Inflammatory macrophage treated with lipopolysaccharide for 4 hours (primary cell): Measurements from ENCODE around the gene WAC.
A peak's percentile ranks its signal among the peaks of the same experiment; 100 is the strongest.
"Not testable (repeated sequence)": the region's sequence is repeated elsewhere in the genome, so short reads cannot be mapped to it uniquely, and the experiment has no call there.

Experiments used
- DNase-seq: peaks from one replicate; pipeline ENCODE4 v3.0.0-alpha.2; 2020

WAC gene

DNA sequence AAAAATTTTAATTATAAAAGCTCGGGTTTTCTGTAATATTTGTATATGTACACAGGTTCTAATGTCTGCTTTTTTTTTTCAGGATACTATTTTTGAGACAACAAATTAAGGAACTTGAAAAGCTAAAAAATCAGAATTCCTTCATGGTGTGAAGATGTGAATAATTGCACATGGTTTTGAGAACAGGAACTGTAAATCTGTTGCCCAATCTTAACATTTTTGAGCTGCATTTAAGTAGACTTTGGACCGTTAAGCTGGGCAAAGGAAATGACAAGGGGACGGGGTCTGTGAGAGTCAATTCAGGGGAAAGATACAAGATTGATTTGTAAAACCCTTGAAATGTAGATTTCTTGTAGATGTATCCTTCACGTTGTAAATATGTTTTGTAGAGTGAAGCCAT lies 86.5 kb downstream of the WAC start:
- DNase-seq, result peak; percentile 53

DNA sequence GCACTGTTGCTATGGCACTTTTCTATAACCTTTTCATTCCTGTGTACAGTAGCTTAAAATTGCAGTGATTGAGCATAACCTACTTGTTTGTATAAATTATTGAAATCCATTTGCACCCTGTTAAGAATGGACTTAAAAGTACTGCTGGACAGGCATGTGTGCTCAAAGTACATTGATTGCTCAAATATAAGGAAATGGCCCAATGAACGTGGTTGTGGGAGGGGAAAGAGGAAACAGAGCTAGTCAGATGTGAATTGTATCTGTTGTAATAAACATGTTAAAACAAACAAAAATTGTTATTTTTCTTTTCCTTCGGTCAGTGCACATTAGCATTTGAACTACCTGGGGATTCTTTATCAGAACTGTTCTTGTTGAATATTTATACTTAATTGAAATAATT lies 87.3 kb downstream of the WAC start:
- peak; percentile 83 for DNase-seq

DNA sequence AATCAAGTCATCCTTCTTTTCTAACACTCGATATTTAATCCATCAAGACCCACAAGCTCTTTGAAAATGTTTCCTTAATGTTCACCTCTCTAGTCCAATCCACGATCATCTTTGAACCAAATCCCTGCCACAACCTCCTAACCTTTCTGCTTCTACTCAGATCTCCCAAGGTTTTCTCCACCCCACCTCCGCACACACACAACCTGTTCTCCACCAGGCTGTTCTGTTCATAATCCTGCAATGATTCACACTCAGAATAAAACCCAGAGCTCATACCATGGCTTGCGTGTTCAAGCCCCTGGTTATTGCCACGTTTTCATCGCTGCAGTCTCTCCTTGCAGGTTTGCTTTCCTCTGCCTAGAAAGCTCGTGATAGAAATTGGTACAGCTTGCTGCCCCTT lies 90.6 kb downstream of the WAC start:
- DNase-seq, result no peak

DNA sequence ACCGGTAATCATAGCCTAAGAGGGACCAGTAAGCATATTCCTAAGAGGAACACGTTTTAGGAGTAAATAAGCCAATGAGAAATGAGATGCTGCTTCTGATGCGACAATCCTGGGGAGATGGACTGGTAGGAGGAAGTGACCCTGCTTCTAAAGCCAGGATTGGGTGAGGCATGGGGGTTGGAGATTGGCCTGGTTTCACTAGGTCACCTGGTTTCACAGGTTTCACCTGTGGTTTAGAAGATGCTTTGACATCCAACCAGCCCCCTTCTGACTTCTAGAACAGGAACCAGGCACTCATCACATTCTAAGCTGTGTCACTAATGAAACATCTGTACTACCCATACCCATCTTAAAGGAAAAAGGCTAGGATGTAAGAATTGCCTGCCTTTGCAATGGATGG lies 91.4 kb downstream of the WAC start:
- no peak for DNase-seq

DNA sequence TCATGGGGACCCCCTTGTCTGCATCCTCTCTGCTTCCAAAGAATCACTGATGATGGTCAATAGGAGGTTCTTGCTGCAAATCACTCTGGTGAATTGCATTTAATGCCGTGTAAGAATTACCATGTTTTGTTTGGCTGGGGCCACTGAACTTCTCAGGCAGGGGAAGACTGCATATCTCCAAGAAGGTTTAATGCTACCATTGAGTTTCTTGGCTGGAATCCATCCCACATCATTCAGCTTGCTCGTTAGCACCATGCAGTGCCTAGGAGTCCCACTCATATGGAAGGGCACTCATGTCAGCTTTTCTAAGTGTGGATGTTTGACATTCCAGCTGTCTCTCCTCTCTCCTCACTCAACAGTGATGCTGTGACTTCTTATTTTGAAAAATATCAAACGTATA lies 94.2 kb downstream of the WAC start:
- DNase-seq, result no peak

DNA sequence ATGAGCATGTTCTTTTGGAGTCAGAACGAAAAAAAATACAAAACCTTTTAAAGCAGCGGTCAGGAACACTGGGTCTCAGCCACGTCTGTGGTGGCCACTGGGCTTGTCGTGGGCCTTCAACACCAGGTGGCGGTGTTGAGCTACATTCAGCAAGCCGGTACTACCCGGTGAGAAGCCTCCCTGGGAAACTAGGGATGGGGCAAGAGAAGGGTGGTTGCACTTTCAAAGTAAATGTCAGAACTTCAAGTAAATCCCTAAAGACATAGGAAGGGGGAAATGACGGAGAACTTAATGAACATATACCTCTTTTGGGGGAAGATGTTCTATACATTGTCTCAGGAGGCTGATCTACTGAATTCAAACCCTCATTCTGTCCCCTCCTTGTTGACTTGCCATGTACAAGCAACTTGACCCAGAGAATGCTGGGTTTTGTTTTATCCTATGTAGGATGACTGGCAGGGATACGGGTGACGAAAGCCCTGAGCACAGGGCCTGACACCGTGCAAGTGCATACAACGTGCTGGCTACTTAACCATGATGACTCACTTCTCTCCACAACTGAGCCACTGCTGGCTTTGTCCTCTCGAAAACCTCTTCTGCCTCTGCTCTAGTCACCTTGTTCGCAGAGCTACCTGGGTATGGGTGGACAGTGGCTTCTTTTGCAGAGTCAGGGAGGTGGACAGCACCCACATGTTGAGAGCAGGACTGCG lies 95.4 kb downstream of the WAC start:
- peak; percentile 79 for DNase-seq

DNA sequence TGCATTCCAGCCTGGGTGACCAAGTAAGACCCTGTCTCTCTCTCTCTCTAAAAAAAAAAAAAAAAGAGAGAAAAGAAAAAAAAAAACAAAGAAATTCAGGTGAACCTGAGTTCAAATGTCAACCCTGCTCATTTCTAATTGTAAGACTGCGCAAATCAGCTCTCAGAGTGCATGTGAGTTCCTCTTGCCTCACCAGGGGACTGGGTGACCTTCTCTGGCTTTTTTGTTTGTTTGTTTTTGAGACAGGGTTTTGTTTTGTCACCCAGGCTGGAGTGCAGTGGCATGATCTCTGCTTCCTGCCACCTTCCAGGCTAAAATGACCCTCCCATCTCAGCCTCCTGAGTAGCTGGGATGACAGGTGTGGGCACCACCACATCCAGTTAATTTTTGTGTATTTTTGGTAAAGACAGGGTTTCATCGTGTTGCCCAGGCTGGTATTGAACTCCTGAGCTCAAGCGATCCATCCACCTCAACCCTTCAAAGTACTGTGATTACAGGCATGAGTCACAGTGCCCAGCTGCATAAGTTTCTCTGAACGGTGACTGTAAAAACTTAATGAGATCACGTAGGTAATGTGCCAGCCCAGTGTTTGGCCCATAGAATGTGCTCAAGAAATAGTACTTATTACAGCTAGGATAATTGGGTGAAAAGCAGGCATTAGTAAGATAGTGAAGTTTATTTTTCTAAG lies 99.1 kb downstream of the WAC start:
- DNase-seq, result no peak

DNA sequence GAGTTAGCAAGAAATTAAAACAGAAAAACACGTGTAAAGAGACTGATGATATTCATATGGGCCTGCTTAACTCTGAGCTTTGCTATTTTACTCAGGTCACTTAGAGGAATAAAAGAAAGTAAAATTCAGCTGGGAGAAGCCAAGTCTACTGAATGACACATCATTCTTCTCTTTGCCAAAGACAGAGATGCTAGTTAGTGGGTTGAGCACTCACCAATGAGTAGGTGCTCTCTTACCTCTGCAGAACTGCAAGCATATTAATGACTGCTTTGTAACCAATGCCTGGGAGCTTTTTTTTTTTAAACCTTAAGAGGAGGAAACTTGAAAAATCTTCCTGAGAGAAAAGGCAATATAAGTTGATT lies 99.6 kb downstream of the WAC start:
- DNase-seq, result no peak

DNA sequence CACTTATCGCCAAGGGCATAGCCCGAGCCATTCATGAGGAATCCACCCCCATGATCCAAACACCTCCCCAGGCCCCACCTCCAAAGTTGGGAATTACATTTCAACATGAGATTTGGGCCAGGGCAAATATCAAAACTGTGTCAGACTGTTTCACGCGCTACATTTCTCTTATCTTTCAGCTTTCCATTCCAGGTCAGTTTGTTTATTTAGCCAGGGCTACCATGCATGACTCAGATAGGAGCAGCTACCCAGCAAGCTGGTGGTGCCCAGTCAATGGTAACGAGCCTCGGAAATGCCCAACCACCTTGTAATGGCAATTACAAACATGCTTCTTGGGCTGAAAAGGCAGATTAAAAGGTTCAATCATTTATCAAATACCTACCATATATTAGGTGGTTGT lies 100.8 kb downstream of the WAC start:
- no peak for DNase-seq

DNA sequence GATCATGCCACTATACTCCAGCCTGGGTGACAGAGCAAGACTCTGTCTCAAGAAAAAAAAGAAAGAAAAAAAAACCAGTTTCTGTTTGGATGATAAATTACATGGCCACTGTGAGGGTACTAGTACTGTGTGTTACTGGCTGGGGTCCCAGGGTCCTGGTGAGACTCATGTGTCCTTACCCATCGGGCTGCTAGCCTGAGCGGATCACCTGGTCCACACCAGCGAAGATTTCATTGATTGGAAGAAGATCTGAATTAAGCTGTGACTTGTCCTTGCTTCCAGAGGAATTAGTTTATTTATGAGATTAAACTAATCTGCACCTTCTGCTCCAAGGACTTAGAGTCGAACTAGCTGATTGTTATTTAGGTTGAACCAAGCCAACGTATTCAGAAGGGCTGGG lies 104.4 kb downstream of the WAC start:
- no peak for DNase-seq

DNA sequence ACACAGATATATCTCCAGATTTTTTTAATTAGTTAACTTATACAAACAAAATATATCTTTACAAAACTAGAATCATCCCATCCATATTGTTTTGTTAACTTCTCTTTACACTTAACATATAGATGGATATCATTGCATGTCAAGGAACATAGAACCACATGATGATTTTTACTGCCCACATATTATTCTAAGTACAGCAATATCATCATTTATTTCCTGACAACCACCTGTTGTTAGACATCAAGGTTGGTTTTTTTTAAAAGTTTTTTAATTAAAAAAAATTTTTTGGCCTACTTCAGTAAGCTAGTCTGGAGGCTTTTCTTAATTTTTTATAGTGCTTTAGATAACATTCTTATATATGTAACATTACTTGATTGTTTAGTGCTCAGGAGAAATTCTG lies 105.5 kb downstream of the WAC start:
- no peak for DNase-seq

DNA sequence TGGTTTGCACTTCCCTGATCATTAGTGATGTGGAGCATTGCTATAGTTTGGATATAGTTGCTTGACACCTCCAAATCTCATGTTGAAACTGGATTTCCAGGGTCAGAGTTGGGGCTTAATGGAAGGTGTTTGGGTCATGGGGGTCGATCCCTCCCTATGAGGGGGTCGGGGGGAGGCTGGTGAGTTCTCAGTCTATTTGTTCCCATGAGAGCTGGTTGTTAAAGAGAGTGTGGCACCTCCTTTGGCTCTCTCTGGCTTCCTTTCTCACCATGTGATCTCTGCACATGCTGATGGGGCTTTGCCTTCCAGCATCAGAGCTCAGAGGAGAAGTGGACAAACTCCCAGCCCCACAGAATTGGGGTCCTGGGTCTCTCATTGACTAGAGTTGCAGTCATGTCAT lies 107.6 kb downstream of the WAC start:
- no peak for DNase-seq

DNA sequence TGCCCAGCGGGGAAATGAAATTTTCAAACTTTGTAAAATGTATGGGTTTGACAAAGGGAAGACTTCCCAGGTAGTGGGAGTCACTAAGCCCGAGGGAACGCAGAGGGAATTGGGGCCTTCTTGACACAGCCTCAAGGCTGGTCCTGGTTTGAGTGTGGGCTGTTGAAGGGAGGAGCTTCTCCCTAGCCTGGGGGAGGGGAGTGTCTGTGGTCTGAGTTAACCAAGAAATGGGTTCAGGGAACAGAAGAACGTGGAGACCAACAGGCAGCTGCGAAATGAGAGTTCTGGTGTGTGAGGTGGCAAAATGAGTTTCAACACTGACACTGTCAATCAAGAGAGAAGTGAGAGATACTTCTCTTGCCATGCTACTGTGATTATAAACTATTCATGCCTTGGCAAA lies 111.7 kb downstream of the WAC start:
- no peak for DNase-seq

DNA sequence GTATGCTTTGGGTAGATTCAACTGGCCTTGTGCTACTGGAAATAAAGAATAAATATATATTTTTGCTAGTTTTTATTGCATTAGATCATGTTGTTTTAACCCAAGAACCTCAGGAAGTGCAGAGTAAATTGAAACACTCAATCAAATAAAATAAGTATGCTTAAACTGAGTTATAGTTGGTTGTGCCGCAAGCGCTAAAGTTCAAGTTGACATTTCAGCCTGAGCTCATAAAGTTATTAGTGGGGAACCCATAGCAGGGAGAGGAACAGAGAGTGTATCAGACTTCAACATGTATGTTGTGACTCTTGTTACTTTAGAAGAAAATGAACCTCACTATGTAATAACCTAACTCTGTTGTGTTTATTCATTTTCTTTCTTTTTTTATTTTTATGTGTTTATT lies 119.2 kb downstream of the WAC start:
- no peak for DNase-seq

DNA sequence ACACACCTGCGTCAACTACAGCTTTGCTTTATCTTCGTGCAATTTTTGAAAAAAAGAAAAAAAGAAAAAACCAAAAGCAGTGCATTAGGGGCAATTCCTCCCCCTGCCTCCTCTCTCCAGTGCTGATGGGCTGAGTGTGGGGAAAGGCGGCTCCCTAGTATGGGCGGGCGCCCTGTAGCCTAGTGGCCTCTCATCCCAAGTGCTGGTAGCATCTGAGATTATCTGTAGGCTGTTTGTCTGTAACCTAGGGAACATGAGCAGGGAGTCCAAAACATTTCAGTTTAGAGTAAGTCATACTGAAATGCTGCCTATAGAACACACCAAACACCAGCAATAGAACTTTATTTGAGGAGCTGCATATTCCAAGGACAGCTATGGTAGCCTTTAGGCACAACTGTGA lies 119.8 kb downstream of the WAC start:
- DNase-seq, result no peak

DNA sequence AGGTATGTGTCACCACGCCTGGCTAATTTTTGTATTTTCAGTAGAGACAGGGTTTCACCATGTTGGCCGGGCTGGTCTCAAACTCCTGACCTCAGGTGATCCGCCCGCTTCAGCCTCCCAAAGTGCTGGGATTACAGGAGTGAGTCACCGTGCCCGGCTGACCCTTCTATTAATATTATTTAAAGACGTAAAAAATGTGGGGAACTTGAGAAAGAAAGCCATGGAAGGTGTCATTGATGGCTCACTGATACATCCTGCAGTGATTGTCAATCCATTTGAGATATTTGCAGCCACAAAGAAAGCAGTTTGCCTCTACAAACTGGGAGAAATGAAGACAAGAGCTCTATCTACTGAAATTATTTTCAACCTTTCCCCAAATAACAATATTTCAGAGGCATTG lies 125.9 kb downstream of the WAC start:
- DNase-seq, result not testable (repeated sequence)

DNA sequence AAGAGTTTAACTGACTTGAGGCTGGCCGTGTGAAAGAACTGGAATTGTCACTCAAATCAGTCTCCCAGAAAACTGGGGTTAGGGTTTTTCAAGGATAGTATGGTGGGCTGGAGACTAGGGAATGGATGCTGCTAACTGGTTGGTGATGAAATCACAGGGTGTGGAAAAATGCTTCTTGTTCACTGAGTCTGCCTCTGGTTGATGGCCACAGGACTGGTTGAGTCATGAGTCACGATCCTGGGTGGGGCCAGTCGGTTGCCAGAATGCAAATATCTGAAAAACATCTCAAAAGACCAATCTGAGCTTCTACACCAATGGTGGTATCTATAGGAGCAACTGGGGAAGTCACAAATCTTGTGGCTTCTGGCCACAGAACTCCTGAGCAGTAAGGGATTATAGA lies 128.1 kb downstream of the WAC start:
- DNase-seq, result peak; percentile 33

DNA sequence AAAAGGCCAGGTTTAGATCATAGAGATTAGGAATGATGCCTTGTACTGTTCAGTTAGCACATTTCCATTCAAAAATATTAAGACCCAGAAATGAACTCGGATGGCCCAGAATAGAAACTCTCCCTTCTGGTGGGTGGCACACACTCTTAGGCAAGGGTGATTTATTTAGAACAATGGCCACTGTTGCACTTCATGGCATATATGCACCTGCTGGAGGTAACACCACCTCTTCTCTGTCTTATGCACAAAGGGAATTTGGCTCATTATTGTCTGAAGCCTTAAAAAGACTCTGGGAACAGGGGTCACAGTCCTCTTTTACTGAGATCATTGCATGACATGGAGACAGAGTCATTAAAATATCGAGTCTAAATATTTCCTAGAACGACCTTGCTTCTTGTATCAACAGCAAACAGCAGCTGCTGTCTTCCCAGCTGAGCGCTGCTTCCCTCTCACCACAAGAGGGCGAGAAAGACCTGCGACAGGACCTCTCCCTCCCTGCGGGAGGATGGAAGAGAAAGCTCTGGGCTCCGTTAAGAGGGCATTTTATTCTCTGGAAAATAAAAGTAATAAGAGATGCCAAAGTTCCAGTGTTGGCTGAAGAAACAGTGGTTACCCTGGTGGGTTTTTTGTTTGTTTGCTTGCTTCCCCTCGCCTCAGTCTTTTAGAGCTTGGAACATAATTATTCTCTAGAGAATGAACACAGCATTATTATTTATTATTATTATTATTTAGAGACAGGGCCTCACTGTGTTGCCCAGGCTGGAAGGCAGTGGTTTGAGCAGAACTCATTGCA lies 130.9 kb downstream of the WAC start:
- peak; percentile 76 for DNase-seq

DNA sequence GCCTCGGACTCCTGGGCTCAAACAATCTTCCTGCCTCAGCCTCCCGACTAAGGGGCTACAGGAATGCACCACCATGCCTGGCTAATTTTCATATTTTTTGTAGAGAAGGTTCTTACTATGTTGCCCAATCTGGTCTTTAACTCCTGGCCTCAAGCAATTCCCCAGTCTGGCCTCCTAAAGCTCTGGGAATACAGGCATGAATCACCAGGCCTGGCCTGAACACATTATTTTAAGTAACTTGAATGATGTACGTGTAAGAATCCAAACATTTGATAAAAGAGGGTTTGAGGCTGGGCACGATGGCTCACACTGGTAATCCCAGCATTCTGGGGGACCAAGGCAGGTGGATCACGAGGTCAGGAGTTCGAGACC lies 131.4 kb downstream of the WAC start:
- no peak for DNase-seq

DNA sequence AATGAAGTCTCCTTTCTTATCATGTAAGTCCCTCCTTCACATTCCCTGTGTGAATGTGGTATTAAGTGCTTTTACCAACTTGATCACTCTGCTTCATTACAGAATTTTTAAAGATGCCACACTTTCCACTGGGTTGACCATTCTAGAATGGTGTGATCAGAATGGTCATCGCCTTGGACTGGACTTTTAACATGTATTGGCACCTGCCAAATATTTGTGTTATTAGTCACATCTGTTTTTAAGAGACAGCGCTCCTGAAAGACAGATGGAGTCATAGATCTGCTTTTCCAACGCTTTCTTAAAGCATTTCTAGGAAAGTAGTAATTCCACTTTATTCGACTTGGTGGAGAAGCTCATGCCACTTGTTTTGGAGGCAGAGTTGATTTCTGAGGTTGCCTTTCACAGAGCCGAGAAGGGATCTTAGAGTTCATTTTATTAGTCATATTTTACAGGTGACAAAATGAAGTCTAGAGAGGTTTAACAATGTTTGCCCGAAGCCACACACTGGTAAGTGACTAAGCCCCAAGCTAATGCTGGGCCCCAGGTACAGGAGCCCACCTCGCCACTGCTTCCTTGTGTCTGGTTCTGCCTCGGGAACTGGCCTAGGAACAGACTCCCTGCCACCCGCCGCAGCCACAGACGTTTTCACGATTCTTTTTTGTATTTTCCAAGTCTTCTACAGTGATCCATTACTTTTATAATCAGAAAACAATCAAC lies 134.0 kb downstream of the WAC start:
- no peak for DNase-seq

DNA sequence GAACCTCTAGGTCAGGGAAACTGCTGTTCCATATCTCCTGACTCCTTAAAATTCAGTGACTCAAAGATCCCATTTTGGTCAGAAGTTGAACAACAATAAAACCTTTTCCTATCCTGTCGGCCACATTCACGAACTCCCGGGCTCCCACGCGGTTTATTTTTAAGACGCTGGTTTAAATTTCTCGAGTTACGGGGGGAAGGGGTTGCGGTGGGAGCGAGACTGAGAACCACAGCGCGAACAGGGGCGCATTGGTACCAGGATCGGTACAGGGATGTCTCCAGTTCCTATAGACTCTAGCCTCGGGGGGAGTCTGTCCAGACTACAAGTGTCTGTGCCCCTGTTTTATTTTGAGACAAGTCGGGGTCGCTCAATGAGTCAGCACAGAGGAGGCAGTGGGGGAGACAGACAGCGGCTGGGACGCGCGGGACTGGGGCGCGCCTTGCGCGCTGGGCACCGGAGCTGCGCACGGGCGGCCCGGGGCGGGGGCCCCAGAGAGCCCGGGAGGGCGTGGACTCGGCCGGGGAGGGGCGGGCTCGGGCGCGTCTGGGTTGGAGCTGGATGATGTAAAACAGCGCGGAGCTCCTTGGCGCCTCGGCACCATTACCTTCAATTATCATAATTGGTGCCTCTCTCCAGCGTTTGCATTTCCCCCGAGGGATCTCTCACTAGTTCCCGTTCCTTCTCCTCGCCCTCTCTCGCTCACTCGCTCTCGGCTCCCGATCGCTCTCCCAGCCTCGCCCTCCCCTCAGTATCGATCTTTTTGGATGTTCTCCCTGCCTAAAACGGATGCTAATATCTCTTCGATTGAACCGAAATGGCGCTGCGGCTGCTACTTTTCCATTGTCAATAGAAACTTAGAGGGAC lies 135.7 kb downstream of the WAC start:
- peak; percentile 16 for DNase-seq
